GM12875 (cell line): ENCODE results near the gene ZNF132.

Experiments used
- H3K4me3 ChIP-seq: one replicate; pipeline ENCODE4 v1.5.1; 2011; ENCODE audit warnings: low read depth, low read length, control low read depth
- TF ChIP-seq, protein P1 (sequence below): IDR thresholded peaks from 2 replicates; pipeline ENCODE4 v1.5.1; 2011; ENCODE audit warnings: low read depth, mild to moderate bottlenecking, control low read depth, inconsistent platforms, low read length, moderate library complexity, borderline replicate concordance; ENCODE audit not compliant: insufficient read depth

Gene ZNF132

DNA sequence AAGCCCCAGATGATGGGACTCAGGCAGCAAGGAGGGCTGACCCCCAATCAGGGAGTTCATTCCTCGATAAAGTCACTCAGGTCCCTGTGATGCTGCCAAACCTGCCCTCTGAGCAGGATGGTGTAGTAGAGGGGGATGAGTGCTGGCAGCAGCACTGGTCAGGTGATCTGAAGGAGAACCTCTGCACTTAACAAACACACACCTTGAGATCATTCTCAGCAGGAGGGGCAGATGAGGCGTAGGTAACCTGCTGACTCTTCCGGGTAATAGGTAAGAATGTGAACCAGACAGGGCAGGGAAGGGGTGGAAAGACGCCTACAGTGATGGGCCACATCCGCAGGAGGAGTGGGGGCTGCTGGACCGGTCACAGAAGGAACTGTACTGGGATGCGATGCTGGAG is 39.4 kb upstream of the ZNF132 start:
- TF ChIP-seq, protein P1, sequence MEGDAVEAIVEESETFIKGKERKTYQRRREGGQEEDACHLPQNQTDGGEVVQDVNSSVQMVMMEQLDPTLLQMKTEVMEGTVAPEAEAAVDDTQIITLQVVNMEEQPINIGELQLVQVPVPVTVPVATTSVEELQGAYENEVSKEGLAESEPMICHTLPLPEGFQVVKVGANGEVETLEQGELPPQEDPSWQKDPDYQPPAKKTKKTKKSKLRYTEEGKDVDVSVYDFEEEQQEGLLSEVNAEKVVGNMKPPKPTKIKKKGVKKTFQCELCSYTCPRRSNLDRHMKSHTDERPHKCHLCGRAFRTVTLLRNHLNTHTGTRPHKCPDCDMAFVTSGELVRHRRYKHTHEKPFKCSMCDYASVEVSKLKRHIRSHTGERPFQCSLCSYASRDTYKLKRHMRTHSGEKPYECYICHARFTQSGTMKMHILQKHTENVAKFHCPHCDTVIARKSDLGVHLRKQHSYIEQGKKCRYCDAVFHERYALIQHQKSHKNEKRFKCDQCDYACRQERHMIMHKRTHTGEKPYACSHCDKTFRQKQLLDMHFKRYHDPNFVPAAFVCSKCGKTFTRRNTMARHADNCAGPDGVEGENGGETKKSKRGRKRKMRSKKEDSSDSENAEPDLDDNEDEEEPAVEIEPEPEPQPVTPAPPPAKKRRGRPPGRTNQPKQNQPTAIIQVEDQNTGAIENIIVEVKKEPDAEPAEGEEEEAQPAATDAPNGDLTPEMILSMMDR, result no peak
- H3K4me3 ChIP-seq, result no peak overlapping the region

DNA sequence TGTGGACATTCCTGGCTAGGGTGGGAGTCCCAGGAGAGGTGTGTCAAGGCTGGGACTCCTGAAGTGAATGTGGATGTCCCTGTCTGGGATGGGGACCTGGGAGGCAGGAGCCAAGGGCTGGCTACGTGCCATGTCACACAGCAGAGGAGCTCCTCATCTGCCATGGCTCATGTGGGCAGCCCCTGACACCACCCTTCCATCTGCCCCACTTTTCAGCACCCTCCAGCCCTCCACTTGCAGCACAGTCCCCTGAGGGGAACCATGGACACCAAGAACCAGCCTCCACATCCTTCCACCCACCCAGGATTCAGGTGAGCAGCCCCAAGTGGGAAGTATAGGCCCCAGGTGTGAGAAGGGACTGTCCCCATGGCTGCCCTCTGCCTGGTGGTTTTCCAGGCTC is 37.9 kb upstream of the ZNF132 start:
- no peak overlapping the region for H3K4me3 ChIP-seq
- TF ChIP-seq, protein P1, result no peak

DNA sequence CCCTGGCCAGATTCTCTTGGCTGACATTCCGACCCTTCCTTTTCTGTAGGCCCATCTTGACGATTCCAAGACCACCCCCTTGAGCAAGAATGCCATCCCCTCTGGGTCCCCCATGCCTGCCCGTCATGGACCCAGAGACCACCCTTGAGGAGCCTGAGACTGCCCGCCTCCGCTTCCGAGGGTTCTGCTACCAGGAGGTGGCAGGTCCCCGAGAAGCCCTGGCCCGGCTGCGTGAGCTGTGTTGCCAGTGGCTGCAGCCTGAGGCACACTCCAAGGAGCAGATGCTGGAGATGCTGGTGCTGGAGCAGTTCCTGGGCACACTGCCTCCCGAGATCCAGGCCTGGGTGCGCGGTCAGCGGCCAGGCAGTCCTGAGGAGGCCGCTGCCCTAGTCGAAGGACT is 37.2 kb upstream of the ZNF132 start:
- TF ChIP-seq, protein P1, result no peak
- no peak overlapping the region for H3K4me3 ChIP-seq

DNA sequence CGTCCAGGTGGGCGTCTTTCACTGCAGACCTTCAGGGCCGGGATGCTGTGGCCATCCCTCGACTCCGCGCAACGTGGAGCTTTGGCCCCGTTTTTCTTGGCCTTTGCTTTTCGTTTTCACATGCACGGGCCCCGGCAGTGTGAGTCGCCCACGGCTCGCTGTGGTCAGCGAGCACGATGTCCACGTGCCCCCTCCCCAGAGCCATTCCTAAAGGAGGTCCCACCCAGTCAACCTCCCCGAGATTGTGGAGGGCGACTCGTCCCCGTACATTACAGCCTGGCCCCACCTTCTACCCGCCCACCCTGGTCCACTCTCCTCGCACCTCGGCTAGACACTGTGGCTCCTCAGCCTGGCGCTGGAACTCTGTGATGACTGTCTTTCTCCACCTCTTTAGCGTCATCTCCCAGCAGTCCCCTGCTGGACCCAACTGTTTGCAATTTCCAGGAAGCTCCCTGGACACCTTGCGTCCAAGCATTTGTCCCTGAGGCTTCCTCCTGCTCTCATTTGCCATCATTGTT is 36.6 kb upstream of the ZNF132 start:
- H3K4me3 ChIP-seq, result peak overlapping the region; percentile 63
- TF ChIP-seq, protein P1, result no peak

DNA sequence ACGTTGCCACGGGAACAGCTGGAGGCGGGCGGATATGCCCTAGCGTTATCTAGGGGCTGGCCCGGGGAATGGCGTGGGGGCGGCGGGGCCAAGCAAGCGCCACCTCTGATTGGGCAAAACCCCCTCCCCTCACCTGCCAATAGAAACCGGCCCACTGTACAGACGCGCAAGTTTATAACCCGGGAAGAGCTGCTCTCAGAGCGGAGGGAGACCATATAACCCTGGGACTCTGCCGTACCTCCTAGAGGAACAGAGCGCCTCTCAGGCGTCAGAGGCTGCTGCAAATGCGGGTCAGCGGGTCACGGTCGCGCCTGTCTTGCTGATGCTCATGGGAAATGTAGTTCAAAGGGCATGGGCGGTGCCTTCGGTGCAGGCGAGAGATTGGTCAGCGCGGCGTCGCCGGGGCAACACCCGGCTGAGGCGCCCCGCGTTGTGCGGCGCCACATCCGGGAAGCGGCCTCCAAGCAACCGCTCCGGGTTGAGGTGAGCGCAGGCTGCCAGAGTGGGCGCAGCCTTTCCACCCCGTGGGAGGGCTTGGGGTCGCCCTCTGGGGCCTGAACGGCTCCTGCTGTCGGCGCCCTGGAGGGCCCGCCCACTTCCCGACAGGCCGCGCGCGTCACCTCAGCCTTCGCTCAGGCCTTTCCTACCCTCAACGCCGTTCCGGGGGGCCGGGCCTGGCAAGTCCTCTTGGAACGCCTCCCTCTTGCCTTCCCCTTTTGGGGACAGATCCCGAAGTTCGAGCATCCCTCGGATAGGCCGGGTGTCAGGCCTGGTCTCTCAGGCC is 36.0 kb upstream of the ZNF132 start, which contains the start of gene ZNF446:
Gene ZNF446, plus strand, starts transcription at position 639 of the 784 bp plus-strand sequence. CDS start 867 bp downstream, outside the sequence.
- TF ChIP-seq, protein P1, result 0 out of 2 replicates have a peak, but pooled peaks have one; percentile 0

DNA sequence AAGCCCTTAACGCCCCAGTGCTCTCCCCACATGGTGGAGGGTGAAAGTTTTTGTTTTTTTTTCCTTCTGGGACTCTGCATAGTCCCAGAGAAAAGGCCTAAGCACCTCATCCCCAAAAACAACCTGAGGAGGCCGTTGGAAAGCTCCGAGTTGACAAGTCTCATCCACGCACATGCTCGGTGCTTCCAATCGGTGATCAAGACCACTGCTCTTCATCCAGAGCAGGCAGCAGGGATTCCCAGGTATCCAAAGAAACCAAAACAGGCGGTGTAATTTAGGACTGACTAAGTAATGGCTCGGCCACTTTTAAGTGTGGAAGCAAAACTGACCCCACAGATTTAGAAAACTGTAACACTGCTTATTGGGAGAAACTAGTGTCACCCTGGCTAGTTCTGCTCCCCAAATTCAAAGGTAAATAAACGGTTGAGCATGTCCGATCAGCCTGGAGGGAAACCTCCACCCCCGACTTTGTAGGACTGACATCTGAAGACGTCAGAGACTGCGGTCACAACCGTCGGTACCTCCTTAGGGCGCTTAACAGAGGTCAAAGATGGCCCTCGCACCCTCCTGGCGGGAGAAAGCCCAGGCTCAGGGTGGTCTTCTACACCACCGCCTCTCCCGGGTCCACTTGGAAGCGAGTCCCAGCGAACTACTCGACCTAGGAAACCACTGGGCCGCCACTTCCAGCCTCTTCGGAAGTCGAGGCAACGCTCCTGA is 35.2 kb upstream of the ZNF132 start:
- TF ChIP-seq, protein P1, result no peak
- peak overlapping the region; percentile 63 for H3K4me3 ChIP-seq

More for the DNA sequence above, 36.0 kb upstream of the ZNF132 start, which contains the start of gene ZNF446:
- H3K4me3 ChIP-seq, result peak within 1 kb of the TSS; percentile 63
